GM23338 (cell line): ENCODE results near the gene FN3K. TPM values are rescaled to one million over a fixed set of nuclear protein-coding genes. Genes with fewer than 3 reads are reported as not detected.

Experiments used
- ATAC-seq: fragments of 200-7000 bp; cut with Tn5 transposase; 3 replicates; pipeline ENCODE4 v1.9.1; 2020
- DNase-seq: peaks from one replicate; pipeline ENCODE4 v3.0.0-alpha.2; 2015; ENCODE audit warnings: low spot score
- H2AFZ ChIP-seq: fragments of 200-600 bp; sonication (generic); 2 replicates; pipeline ENCODE4 v1.8.0; 2016; ENCODE audit warnings: antibody characterized with exemption, mild to moderate bottlenecking, moderate library complexity
- H3F3A ChIP-seq: fragments of 200-600 bp; sonication (generic); replicated peaks from 2 replicates; pipeline ENCODE4 v1.8.0; 2017; ENCODE audit warnings: antibody characterized with exemption, mixed run types, low read depth
- H3K27ac ChIP-seq: fragments of 200-600 bp; sonication (generic); 2 replicates; pipeline ENCODE4 v1.6.1; 2016; ENCODE audit warnings: low read depth
- H3K27me3 ChIP-seq: fragments of 200-600 bp; sonication (generic); 2 replicates; pipeline ENCODE4 v1.8.0; 2016; ENCODE audit warnings: mild to moderate bottlenecking, mixed run types, moderate library complexity; ENCODE audit not compliant: insufficient read depth
- H3K36me3 ChIP-seq: fragments of 200-600 bp; sonication (generic); 2 replicates; pipeline ENCODE4 v1.8.0; 2016; ENCODE audit warnings: mild to moderate bottlenecking; ENCODE audit not compliant: insufficient read depth
- H3K4me1 ChIP-seq: fragments of 200-600 bp; sonication (generic); 2 replicates; pipeline ENCODE4 v1.8.0; 2016; ENCODE audit warnings: mild to moderate bottlenecking, moderate library complexity; ENCODE audit not compliant: insufficient read depth
- H3K4me2 ChIP-seq: fragments of 200-600 bp; sonication (generic); 2 replicates; pipeline ENCODE4 v1.7.1; 2017; ENCODE audit warnings: mixed run types
- H3K4me3 ChIP-seq: fragments of 200-600 bp; sonication (generic); 2 replicates; pipeline ENCODE4 v1.6.1; 2016; ENCODE audit warnings: mixed run types
- H3K79me2 ChIP-seq: fragments of 200-600 bp; sonication (generic); replicated peaks from 2 replicates; pipeline ENCODE4 v1.8.0; 2017; ENCODE audit warnings: mild to moderate bottlenecking; ENCODE audit not compliant: insufficient read depth
- H3K9me2 ChIP-seq: fragments of 200-600 bp; sonication (generic); 2 replicates; pipeline ENCODE4 v1.8.0; 2017; ENCODE audit not compliant: insufficient read depth
- H4K20me1 ChIP-seq: fragments of 200-600 bp; sonication (generic); replicated peaks from 2 replicates; pipeline ENCODE4 v1.8.0; 2017; ENCODE audit warnings: mild to moderate bottlenecking; ENCODE audit not compliant: insufficient read depth
- H3K27ac Mint-ChIP-seq: 2 replicates; pipeline ENCODE4 v1.8.0; 2020; ENCODE audit warnings: inconsistent platforms, mild to moderate bottlenecking, moderate library complexity, mixed read lengths
- H3K27me3 Mint-ChIP-seq: 3 replicates; pipeline ENCODE4 v1.8.0; 2022; ENCODE audit warnings: low read depth, mild to moderate bottlenecking, moderate library complexity, mixed read lengths, inconsistent platforms; ENCODE audit not compliant: insufficient read depth, poor library complexity
- H3K36me3 Mint-ChIP-seq: 3 replicates; pipeline ENCODE4 v1.8.0; 2021; ENCODE audit warnings: low read depth, mild to moderate bottlenecking, inconsistent platforms, moderate library complexity, mixed read lengths
- H3K4me1 Mint-ChIP-seq: 3 replicates; pipeline ENCODE4 v1.8.0; 2020; ENCODE audit warnings: mild to moderate bottlenecking, inconsistent platforms, mixed read lengths
- H3K4me3 Mint-ChIP-seq: 3 replicates; pipeline ENCODE4 v1.8.0; 2021; ENCODE audit warnings: moderate library complexity, mild to moderate bottlenecking, inconsistent platforms, mixed read lengths
- H3K9me3 Mint-ChIP-seq: 3 replicates; pipeline ENCODE4 v1.8.0; 2020; ENCODE audit warnings: moderate library complexity, mild to moderate bottlenecking, inconsistent platforms, mixed read lengths
- CREB1 ChIP-seq: fragments of 250-450 bp; sonication (Bioruptor Pico); IDR thresholded peaks from 2 replicates; pipeline ENCODE4 v1.5.0; 2020; ENCODE audit warnings: low read depth, mild to moderate bottlenecking, moderate library complexity
- CTCF ChIP-seq, 2 experiments: fragments of 200-600 bp in 1 of 2; sonication (generic) in 1 of 2; conservative IDR thresholded peaks; 2 replicates each; pipeline versions ENCODE4 v1.5.1 to v1.6.1; 2016 to 2017; ENCODE audit warnings: antibody characterized with exemption in 2 of 2, low read depth in 2 of 2, mild to moderate bottlenecking in 2 of 2, moderate library complexity in 1 of 2
- ETS1 ChIP-seq: IDR thresholded peaks from 2 replicates; pipeline ENCODE4 v1.6.1; 2016; ENCODE audit warnings: antibody characterized with exemption
- EZH2 ChIP-seq: fragments of 200-600 bp; sonication (generic); IDR thresholded peaks from one replicate; pipeline ENCODE4 v1.8.0; 2017; ENCODE audit warnings: antibody characterized with exemption, mild to moderate bottlenecking, low read depth; ENCODE audit not compliant: unreplicated experiment
- EZH2phosphoT487 ChIP-seq: fragments of 200-600 bp; sonication (generic); IDR thresholded peaks from one replicate; pipeline ENCODE4 v1.8.1; 2018; ENCODE audit warnings: antibody characterized with exemption; ENCODE audit not compliant: unreplicated experiment
- JUNB ChIP-seq: IDR thresholded peaks from one replicate; pipeline ENCODE4 v1.6.1; 2016; ENCODE audit warnings: antibody characterized with exemption; ENCODE audit not compliant: unreplicated experiment
- NANOG ChIP-seq: IDR thresholded peaks from 2 replicates; pipeline ENCODE4 v1.6.1; 2016; ENCODE audit warnings: antibody characterized with exemption, borderline replicate concordance
- POLR2AphosphoS5 ChIP-seq: IDR thresholded peaks from 2 replicates; pipeline ENCODE4 v1.6.1; 2016; ENCODE audit warnings: antibody characterized with exemption, low read depth
- REST ChIP-seq: IDR thresholded peaks from one replicate; pipeline ENCODE4 v1.6.1; 2018; ENCODE audit warnings: antibody characterized with exemption; ENCODE audit not compliant: unreplicated experiment
- STAT1 ChIP-seq: IDR thresholded peaks from one replicate; pipeline ENCODE4 v1.6.1; 2016; ENCODE audit warnings: antibody characterized with exemption; ENCODE audit not compliant: unreplicated experiment
- ZNF114 ChIP-seq: fragments of 250-450 bp; sonication (Bioruptor Pico); IDR thresholded peaks from 2 replicates; pipeline ENCODE4 v1.5.0; 2020; ENCODE audit warnings: mild to moderate bottlenecking, moderate library complexity
- ZNF331 ChIP-seq: fragments of 250-450 bp; sonication (Bioruptor Pico); IDR thresholded peaks from 2 replicates; pipeline ENCODE4 v1.5.0; 2020; ENCODE audit warnings: low read depth, mild to moderate bottlenecking, moderate library complexity
- ZNF462 ChIP-seq: fragments of 250-450 bp; sonication (Bioruptor Pico); IDR thresholded peaks from 2 replicates; pipeline ENCODE4 v1.5.0; 2020; ENCODE audit warnings: mild to moderate bottlenecking, moderate library complexity
- polyA plus RNA-seq: library from polyadenylated mRNA; unstranded; fragments of >200 nt; fragmentation: Nextera tagmentation; extraction: Ambion mirVana; gene quantifications from 2 replicates; pipeline ENCODE4 v1.2.1, GENCODE V29; 2016
- total RNA-seq: library from RNA; depleted of rRNA; stranded (reverse); fragments of >200 nt; shearing (Covaris generic); gene quantifications from 2 replicates; pipeline ENCODE4 v1.2.3, GENCODE V29; 2014

FN3K gene
- total and polyA plus RNA-seq, 2 experiments from 2014 or later, result 5.3 to 12.9 TPM

GRCh38 chr17:82694647-82695046 lies 40.8 kb upstream of the FN3K start:
- no peak for TF ChIP-seq CTCF (conservative IDR thresholded peaks at IDR 0.05; ENCODE audit: low read depth in 2 of 2)
- no peak for TF ChIP-seq ZNF462 (CRISPR knock-in tag)
- TF ChIP-seq REST, result no peak
- no peak for TF ChIP-seq EZH2
- no peak for TF ChIP-seq ETS1
- TF ChIP-seq ZNF114 (CRISPR knock-in tag), result no peak
- TF ChIP-seq EZH2phosphoT487, result no peak
- TF ChIP-seq NANOG, result no peak
- no peak for TF ChIP-seq CREB1
- no peak for TF ChIP-seq ZNF331 (CRISPR knock-in tag)
- TF ChIP-seq JUNB, result no peak
- TF ChIP-seq STAT1, result no peak
- no peak for TF ChIP-seq POLR2AphosphoS5
- no peak overlapping the region for H3K4me2 ChIP-seq
- H3K36me3 ChIP-seq, result no peaks in the 10 kb centered on the region
- no peaks in the 10 kb centered on the region for H4K20me1 ChIP-seq
- Mint-ChIP-seq H3K27me3 (peaks cover 23% of the 10 kb centered on the region), H3K36me3 (no peaks in the 10 kb centered on the region; the same call in 2 of the 3 replicates), H3K4me3 (no peak overlapping the region), H3K9me3 (no peaks in the 10 kb centered on the region; the same call in 2 of the 3 replicates), H3K4me1 (no peaks in the 10 kb centered on the region; the same call in 2 of the 3 replicates), H3K27ac (no peak overlapping the region)
- no peaks in the 10 kb centered on the region for H3K79me2 ChIP-seq
- peaks cover 30% of the 10 kb centered on the region for H3K27me3 ChIP-seq
- ATAC-seq, result no peak
- H3K4me1 ChIP-seq, result no peaks in the 10 kb centered on the region
- H2AFZ ChIP-seq, result no peak overlapping the region
- H3F3A ChIP-seq, result 0 out of 2 replicates have a peak, but pooled peaks cover 5% of the 10 kb centered on the region
- DNase-seq, result no peak
- no peak overlapping the region for H3K27ac ChIP-seq
- H3K4me3 ChIP-seq, result no peak overlapping the region
- no peaks in the 10 kb centered on the region for H3K9me2 ChIP-seq
